Central memory CD8-positive, alpha-beta T cell (primary cell): ENCODE measurements around the gene MYRIP.

Source experiments
- ATAC-seq: fragments of 150-1000 bp; cut with Tn5 transposase; replicated peaks from 2 replicates; pipeline ENCODE4 v1.10.0; 2022; ENCODE audit warnings: mild to moderate bottlenecking, moderate FRiP score, moderate number of reproducible peaks; ENCODE audit not compliant: poor library complexity, severe bottlenecking; ENCODE audit errors: extremely low read depth
- DNase-seq, 2 donors: peaks; one replicate each; pipeline ENCODE4 v3.0.0; 2021; ENCODE audit warnings: low spot score in 2 of 2
- H3K27ac Mint-ChIP-seq: one replicate; pipeline ENCODE4 v1.8.0; 2022; ENCODE audit warnings: low read depth, mild to moderate bottlenecking, moderate library complexity, mixed read lengths
- H3K27me3 Mint-ChIP-seq: one replicate; pipeline ENCODE4 v1.8.0; 2022; ENCODE audit warnings: mixed read lengths
- H3K36me3 Mint-ChIP-seq: one replicate; pipeline ENCODE4 v1.8.0; 2022; ENCODE audit warnings: mild to moderate bottlenecking, moderate library complexity, mixed read lengths; ENCODE audit not compliant: insufficient read depth
- H3K4me1 Mint-ChIP-seq: one replicate; pipeline ENCODE4 v1.8.0; 2022; ENCODE audit warnings: mixed read lengths
- H3K4me3 Mint-ChIP-seq: one replicate; pipeline ENCODE4 v1.8.0; 2022; ENCODE audit warnings: mild to moderate bottlenecking, moderate library complexity, mixed read lengths
- H3K9me3 Mint-ChIP-seq: one replicate; pipeline ENCODE4 v1.8.0; 2022; ENCODE audit warnings: mixed read lengths

MYRIP gene

GRCh38 chr3:40096661-40097111 is 287.3 kb downstream of the MYRIP start:
- ATAC-seq (no peak), DNase-seq (no peak)
- Mint-ChIP-seq H3K27ac (no peak overlapping the region), H3K36me3 (peaks cover 1% of the 10 kb centered on the region), H3K27me3 (peaks cover 11% of the 10 kb centered on the region), H3K4me3 (no peak overlapping the region), H3K4me1 (no peaks in the 10 kb centered on the region), H3K9me3 (peaks cover 7% of the 10 kb centered on the region)

GRCh38 chr3:40097131-40098117 is 288.0 kb downstream of the MYRIP start:
- no peak for ATAC-seq
- no peak for DNase-seq
- peaks cover 7% of the 10 kb centered on the region for H3K9me3 Mint-ChIP-seq
- no peaks in the 10 kb centered on the region for H3K4me1 Mint-ChIP-seq
- H3K27me3 Mint-ChIP-seq, result peaks cover 13% of the 10 kb centered on the region
- H3K36me3 Mint-ChIP-seq, result peaks cover 1% of the 10 kb centered on the region
- no peak overlapping the region for H3K4me3 Mint-ChIP-seq
- no peak overlapping the region for H3K27ac Mint-ChIP-seq

- H3K4me1 Mint-ChIP-seq, result no peaks in the 10 kb centered on the region
- H3K27ac Mint-ChIP-seq, result no peak overlapping the region
- H3K4me3 Mint-ChIP-seq, result no peak overlapping the region
These were observed 288.9 kb downstream of the MYRIP start for GRCh38 chr3:40098261-40098759.

GRCh38 chr3:40099871-40100270 is 290.5 kb downstream of the MYRIP start:
- no peak for ATAC-seq
- Mint-ChIP-seq H3K27ac (no peak overlapping the region), H3K4me3 (no peak overlapping the region)

More at GRCh38 chr3:40098261-40098759, 288.9 kb downstream of the MYRIP start:
- DNase-seq, result no peak
- ATAC-seq, result no peak
- H3K27me3 Mint-ChIP-seq, result peaks cover 21% of the 10 kb centered on the region
- H3K36me3 Mint-ChIP-seq, result peaks cover 1% of the 10 kb centered on the region
- peaks cover 7% of the 10 kb centered on the region for H3K9me3 Mint-ChIP-seq

GRCh38 chr3:40102182-40102581 is 292.8 kb downstream of the MYRIP start:
- no peaks in the 10 kb centered on the region for H3K36me3 Mint-ChIP-seq
- H3K4me1 Mint-ChIP-seq, result no peaks in the 10 kb centered on the region
- peaks cover 7% of the 10 kb centered on the region for H3K9me3 Mint-ChIP-seq
- DNase-seq, result no peak
- no peak overlapping the region for H3K27ac Mint-ChIP-seq
- no peak overlapping the region for H3K4me3 Mint-ChIP-seq
- peaks cover 31% of the 10 kb centered on the region for H3K27me3 Mint-ChIP-seq
- ATAC-seq, result no peak

More at GRCh38 chr3:40099871-40100270, 290.5 kb downstream of the MYRIP start:
- peaks cover 1% of the 10 kb centered on the region for H3K36me3 Mint-ChIP-seq
- peaks cover 7% of the 10 kb centered on the region for H3K9me3 Mint-ChIP-seq
- H3K4me1 Mint-ChIP-seq, result no peaks in the 10 kb centered on the region
- peaks cover 23% of the 10 kb centered on the region for H3K27me3 Mint-ChIP-seq
- DNase-seq, result no peak

GRCh38 chr3:40103829-40104228 is 294.4 kb downstream of the MYRIP start:
- Mint-ChIP-seq H3K4me1 (no peaks in the 10 kb centered on the region), H3K27ac (no peak overlapping the region), H3K27me3 (peaks cover 31% of the 10 kb centered on the region), H3K9me3 (peaks cover 7% of the 10 kb centered on the region), H3K36me3 (no peaks in the 10 kb centered on the region), H3K4me3 (no peak overlapping the region)
- ATAC-seq (no peak), DNase-seq (no peak)

- Mint-ChIP-seq H3K27ac (no peak overlapping the region), H3K4me3 (no peak overlapping the region), H3K9me3 (peaks cover 7% of the 10 kb centered on the region), H3K4me1 (no peaks in the 10 kb centered on the region), H3K27me3 (peaks cover 31% of the 10 kb centered on the region), H3K36me3 (no peaks in the 10 kb centered on the region)
- DNase-seq, result no peak
- no peak for ATAC-seq
These were observed 295.0 kb downstream of the MYRIP start for GRCh38 chr3:40104441-40104840.

GRCh38 chr3:40108643-40109042 is 299.2 kb downstream of the MYRIP start:
- Mint-ChIP-seq H3K27me3 (peaks cover 8% of the 10 kb centered on the region), H3K9me3 (no peaks in the 10 kb centered on the region), H3K4me1 (no peaks in the 10 kb centered on the region), H3K4me3 (no peak overlapping the region), H3K27ac (no peak overlapping the region), H3K36me3 (no peaks in the 10 kb centered on the region)
- ATAC-seq (no peak), DNase-seq (no peak)

GRCh38 chr3:40109641-40110490 is 300.5 kb downstream of the MYRIP start:
- Mint-ChIP-seq H3K36me3 (no peaks in the 10 kb centered on the region), H3K27me3 (peaks cover 8% of the 10 kb centered on the region), H3K4me1 (no peaks in the 10 kb centered on the region), H3K9me3 (no peaks in the 10 kb centered on the region), H3K4me3 (no peak overlapping the region), H3K27ac (no peak overlapping the region)
- ATAC-seq (no peak), DNase-seq (no peak)

GRCh38 chr3:40116478-40117177 is 307.2 kb downstream of the MYRIP start:
- Mint-ChIP-seq H3K4me1 (no peaks in the 10 kb centered on the region), H3K36me3 (no peaks in the 10 kb centered on the region), H3K27ac (no peak overlapping the region), H3K4me3 (no peak overlapping the region), H3K27me3 (peaks cover 27% of the 10 kb centered on the region), H3K9me3 (no peaks in the 10 kb centered on the region)
- DNase-seq (no peak), ATAC-seq (no peak)

- DNase-seq (no peak), ATAC-seq (no peak)
- Mint-ChIP-seq H3K27me3 (peaks cover 27% of the 10 kb centered on the region), H3K4me3 (no peak overlapping the region), H3K9me3 (no peaks in the 10 kb centered on the region), H3K27ac (no peak overlapping the region), H3K4me1 (no peaks in the 10 kb centered on the region), H3K36me3 (no peaks in the 10 kb centered on the region)
These were observed 308.7 kb downstream of the MYRIP start for GRCh38 chr3:40118091-40118490.
